ENCODE measurements around the gene BEND6. TPM values are rescaled to one million over a fixed set of nuclear protein-coding genes. Genes with fewer than 3 reads are reported as not detected.

BEND6 gene
- total and polyA plus RNA-seq, 10 of the 15 experiments (the other 5 are each of a cell fraction or from before 2014, with no cell fraction given), result 0.79 to 2.8 (median 1.6) TPM

GRCh38 chr6:56958481-56958880 lies 3.6 kb downstream of the BEND6 start:
- no peak for DNase-seq (ENCODE audit: low read depth, low spot score)
- no TSS peak for BruUV-seq (replicated peaks)
- in situ Hi-C loops (cut with MboI) (no loop called here), intact Hi-C loops (cut with micrococcal nuclease; ENCODE audit: unreplicated experiment) (loop anchor here (5.0 to 10.0 kb wide), 2 partner anchors 89 to 194 kb away; partner anchors contain the start of gene KIAA1586)
- Histone ChIP-seq H2AFZ (ENCODE audit: control insufficient read depth, low read depth, low read length) (no peak overlapping the region), H3K4me3 (no peak overlapping the region), H3K36me3 (ENCODE audit: control insufficient read depth in 2 of 2, insufficient read depth in 2 of 2, low read length in 1 of 2) (no peaks in the 10 kb centered on the region), H4K20me1 (ENCODE audit: control insufficient read depth, insufficient read depth) (no peaks in the 10 kb centered on the region), H3K4me2 (ENCODE audit: control insufficient read depth, insufficient read depth) (no peak overlapping the region), H3K79me2 (ENCODE audit: control insufficient read depth, insufficient read depth, low read length) (peaks cover 9% of the 10 kb centered on the region), H3K27me3 (replicated peaks in 1 of 2; ENCODE audit: control insufficient read depth in 2 of 2, insufficient read depth in 2 of 2, low read length in 1 of 2) (no peaks in the 10 kb centered on the region), H3K9me3 (replicated peaks; ENCODE audit: control insufficient read depth, insufficient read depth, low read length) (no peaks in the 10 kb centered on the region), H3K9ac (ENCODE audit: control insufficient read depth, insufficient read depth, low read length) (no peak overlapping the region), H3K27ac (ENCODE audit: control insufficient read depth, insufficient read depth) (no peak overlapping the region), H3K4me1 (ENCODE audit: control insufficient read depth, insufficient read depth, low read length) (peaks cover 4% of the 10 kb centered on the region; the same call in 1 of the 2 replicates)
- ChIA-PET POLR2A (no interaction called here), RAD21 (ENCODE audit: unreplicated experiment) (no interaction called here), SMC1A (ENCODE audit: uncharacterized antibody, unreplicated experiment) (interaction anchor here (0.5 to 1.2 kb wide), 2 partner anchors 56 to 66 kb away, joined by 3 read pairs; no protein-coding TSS in a partner anchor), CTCF (interaction anchor here (1.0 to 15.6 kb wide), 4 partner anchors 11 to 64 kb away, joined by 3 to 200 read pairs (median 4); no protein-coding TSS in a partner anchor)
- ATAC-seq, result no peak
- 71% methylated on average over 3 of the region's 3 CpGs for WGBS (ENCODE audit: insufficient coverage, insufficient replicate concordance, low lambda C conversion rate, missing lambda C conversion rate)
- no peak for FAIRE-seq
- no peak for TF ChIP-seq MXI1 (IDR thresholded peaks at IDR 0.05; ENCODE audit: low read depth, low read length)
- TF ChIP-seq E2F8 (IDR thresholded peaks at IDR 0.05; ENCODE audit: low read depth, partially characterized antibody), result no peak
- TF ChIP-seq ZNF687 (IDR thresholded peaks at IDR 0.05), result no peak
- no peak for TF ChIP-seq CEBPB (IDR thresholded peaks at IDR 0.05; ENCODE audit: borderline replicate concordance in 1 of 2, low read depth in 2 of 2, low read length in 2 of 2)
- no peak for TF ChIP-seq POU2F2 (IDR thresholded peaks at IDR 0.05; ENCODE audit: borderline replicate concordance, low read depth, low read length)
- TF ChIP-seq RAD51 (IDR thresholded peaks at IDR 0.05), result no peak
- no peak for TF ChIP-seq CTCF (IDR thresholded peaks at IDR 0.05 in 2 of 3, conservative IDR thresholded peaks at IDR 0.05 in 1 of 3; ENCODE audit: control insufficient read depth in 2 of 3, extremely low read depth in 1 of 3, insufficient read depth in 1 of 3, low read depth in 3 of 3, low read length in 3 of 3)
- TF ChIP-seq ATF3 (IDR thresholded peaks at IDR 0.05; ENCODE audit: borderline replicate concordance, extremely low read depth, low read depth, low read length), result no peak
- TF ChIP-seq SMAD5 (IDR thresholded peaks at IDR 0.05; ENCODE audit: low read depth), result no peak
- TF ChIP-seq, protein P1, sequence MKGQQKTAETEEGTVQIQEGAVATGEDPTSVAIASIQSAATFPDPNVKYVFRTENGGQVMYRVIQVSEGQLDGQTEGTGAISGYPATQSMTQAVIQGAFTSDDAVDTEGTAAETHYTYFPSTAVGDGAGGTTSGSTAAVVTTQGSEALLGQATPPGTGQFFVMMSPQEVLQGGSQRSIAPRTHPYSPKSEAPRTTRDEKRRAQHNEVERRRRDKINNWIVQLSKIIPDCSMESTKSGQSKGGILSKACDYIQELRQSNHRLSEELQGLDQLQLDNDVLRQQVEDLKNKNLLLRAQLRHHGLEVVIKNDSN (IDR thresholded peaks at IDR 0.05; ENCODE audit: borderline replicate concordance, extremely low read length, insufficient read depth, low read depth, low read length), result no peak
- TF ChIP-seq MYB (IDR thresholded peaks at IDR 0.05; ENCODE audit: borderline replicate concordance, low read depth, low read length), result no peak
- TF ChIP-seq IKZF2 (IDR thresholded peaks at IDR 0.05), result no peak
- no peak for TF ChIP-seq IKZF1 (conservative IDR thresholded peaks at IDR 0.05)
